Right cardiac atrium (tissue), 5 donors: ENCODE results near the gene TLR5. TPM values are rescaled to one million over a fixed set of nuclear protein-coding genes. Genes with fewer than 3 reads are reported as not detected.

Source experiments
- ATAC-seq, 2 donors: fragments of 200-7000 bp; cut with Tn5 transposase; one replicate each; pipeline versions ENCODE4 v1.8.0 to v1.9.1; 2020; ENCODE audit warnings: moderate library complexity in 2 of 2, mild to moderate bottlenecking in 1 of 2
- DNase-seq, 3 donors: peaks; one replicate each; pipeline ENCODE4 v3.0.0-alpha.2; 2020
- H3K27ac ChIP-seq: one replicate; pipeline ENCODE4 v1.5.1; 2013; ENCODE audit warnings: mild to moderate bottlenecking, low read length, control low read depth, moderate library complexity
- H3K27me3 ChIP-seq: one replicate; pipeline ENCODE4 v1.6.1; 2013; ENCODE audit not compliant: control insufficient read depth, insufficient read depth
- H3K4me1 ChIP-seq: one replicate; pipeline ENCODE4 v1.6.1; 2013; ENCODE audit warnings: low read length; ENCODE audit not compliant: control insufficient read depth, insufficient read depth
- H3K4me3 ChIP-seq: one replicate; pipeline ENCODE4 v1.5.1; 2013; ENCODE audit warnings: low read length, control low read depth
- H3K9me3 ChIP-seq: one replicate; pipeline ENCODE4 v1.6.1; 2013; ENCODE audit warnings: low read length; ENCODE audit not compliant: control insufficient read depth
- WGBS: extraction: QIAGEN DNeasy Blood & Tissue Kit; methylation state at CpG from one replicate; pipeline ENCODE4 v1.1.7; 2013; 5-methylcytosine and 5-hydroxymethylcytosine counted together
- intact Hi-C, 4 donors: fragments of 100-400 bp; cut with DNase I; formaldehyde crosslinking; loops; one replicate each; pipeline versions ENCODE4 v1.11.0 to v1.14.0; 2022 to 2023
- polyA plus RNA-seq: library from polyadenylated mRNA; stranded (reverse); fragments of 200-250 nt; gene quantifications from one replicate; pipeline ENCODE4 v1.2.3, GENCODE V29; 2013
- total RNA-seq, 4 donors: library from RNA; stranded (reverse); fragmentation: NEBNext Ultra II Directional; extraction: Animal tissue kit (Norgen Biotek cat#: 25700); gene quantifications; one replicate each; pipeline ENCODE4 v1.2.1, GENCODE V29; 2021
- donor health status: healthy with polysubstance abuse.
- donor health status: DM: no; HTN: yes; CAD: no.
- donor health status: DM: no; HTN: no; CAD: no.
- donor health status: DM: no; HTN: yes; CAD: no; lungs with severe emphysema.
- donor health status: DM: yes; HTN: yes; CAD: no.

TLR5 gene
- total and polyA plus RNA-seq, 5 donors = 1.9 to 6.8 (median 5.2) TPM

DNA sequence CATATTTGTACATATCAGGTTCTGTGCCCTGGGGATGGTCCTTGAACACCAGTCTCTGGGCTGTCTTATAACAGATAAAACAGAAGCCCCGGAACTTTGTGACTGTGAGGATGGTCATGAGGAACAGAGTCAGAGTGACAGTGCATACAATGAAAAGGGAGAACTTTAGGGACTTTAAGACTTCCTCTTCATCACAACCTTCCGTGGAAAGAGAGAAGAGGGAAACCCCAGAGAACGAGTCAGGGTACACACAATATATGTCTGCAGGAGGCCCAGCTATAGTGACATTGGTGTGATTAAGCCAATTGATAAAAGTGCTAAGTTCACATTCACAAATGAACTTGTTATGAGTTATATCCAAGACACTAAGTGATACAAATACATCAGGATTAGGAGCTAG is 32.1 kb downstream of the TLR5 start:
- intact Hi-C loops = no loop called here
- Histone ChIP-seq H3K27ac (no peak overlapping the region), H3K4me1 (peaks cover 5% of the 10 kb centered on the region), H3K4me3 (no peak overlapping the region), H3K9me3 (no peaks in the 10 kb centered on the region), H3K27me3 (no peaks in the 10 kb centered on the region)
- 78% methylated on average over 3 of the region's 3 CpGs for WGBS
- DNase-seq = no peak
- no peak for ATAC-seq

DNA sequence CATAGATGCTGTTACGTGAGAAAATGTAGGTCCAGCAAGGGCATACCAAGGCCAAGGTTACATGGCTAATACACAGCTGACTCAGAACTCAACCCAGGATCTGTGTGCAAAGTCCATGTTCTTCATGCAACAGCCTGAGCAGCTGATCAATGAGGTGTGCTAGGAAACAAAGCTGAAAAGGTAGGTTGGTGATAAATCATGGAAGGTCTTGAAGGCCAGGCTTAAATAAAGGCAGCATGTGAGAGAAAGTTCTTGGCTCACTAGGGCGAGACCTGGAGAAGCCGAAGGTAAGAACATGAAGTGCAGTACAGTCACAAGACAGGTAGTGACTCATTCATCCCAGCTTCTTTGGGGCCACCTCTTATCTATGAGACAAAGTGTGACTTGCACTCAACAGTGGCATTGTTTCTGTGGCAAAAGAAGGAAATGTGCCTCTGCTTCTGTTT is 33.4 kb downstream of the TLR5 start:
- Histone ChIP-seq H3K27me3 (no peaks in the 10 kb centered on the region), H3K4me1 (peaks cover 5% of the 10 kb centered on the region), H3K27ac (no peak overlapping the region), H3K9me3 (no peaks in the 10 kb centered on the region), H3K4me3 (no peak overlapping the region)
- WGBS = 80% methylated on average over 3 of the region's 3 CpGs
- DNase-seq = no peak
- peak in 1 of 2 donors; percentile 56 for ATAC-seq
- intact Hi-C loops = no loop called here

DNA sequence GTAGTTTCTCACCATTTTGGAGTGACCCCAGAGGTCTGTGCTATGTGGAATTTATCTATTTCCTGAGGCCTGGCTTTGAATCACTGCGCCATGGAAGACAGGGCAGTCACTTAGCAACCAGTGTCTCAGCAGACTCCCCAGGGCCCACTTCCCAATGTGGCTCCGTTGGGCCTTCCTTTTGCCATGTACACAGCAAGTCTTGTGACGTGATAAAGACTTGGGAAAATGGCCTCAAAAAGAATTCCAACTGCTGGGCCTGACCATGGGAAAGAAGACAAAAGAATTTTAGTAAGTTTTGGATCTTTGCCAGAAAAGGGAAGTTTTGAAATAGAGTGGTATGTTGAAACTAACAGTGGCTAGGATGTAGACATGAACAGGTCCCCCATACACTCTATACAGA is 36.2 kb downstream of the TLR5 start:
- WGBS = 43% methylated on average over 3 of the region's 3 CpGs
- no peak overlapping the region for H3K4me3 ChIP-seq
- H3K4me1 ChIP-seq = no peaks in the 10 kb centered on the region
- H3K27ac ChIP-seq = no peak overlapping the region
- intact Hi-C loops = no loop called here
- H3K9me3 ChIP-seq = no peaks in the 10 kb centered on the region
- no peaks in the 10 kb centered on the region for H3K27me3 ChIP-seq
- DNase-seq (peak in 1 of 3 donors; percentile 26), ATAC-seq (peak in 1 of 2 donors; percentile 64)

DNA sequence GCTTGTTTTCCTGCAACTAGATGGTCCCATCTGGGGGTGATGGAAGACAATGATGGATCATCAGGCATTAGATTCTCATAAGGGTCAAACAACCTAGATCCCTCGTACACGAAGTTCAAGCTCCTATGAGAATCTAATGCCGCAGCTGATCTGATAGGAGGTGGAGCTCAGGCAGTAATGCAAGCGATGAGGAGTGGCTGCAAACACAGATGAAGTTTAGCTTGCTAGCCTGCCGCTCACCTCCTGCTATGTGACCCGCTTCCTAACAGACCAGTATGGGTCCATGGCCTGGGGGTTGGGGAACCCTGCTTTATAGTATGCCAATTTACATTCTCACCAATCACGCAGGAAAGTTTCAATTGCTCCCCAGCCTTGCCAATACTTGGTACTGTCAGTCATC is 37.5 kb downstream of the TLR5 start:
- no peaks in the 10 kb centered on the region for H3K4me1 ChIP-seq
- intact Hi-C loops = no loop called here
- 97% methylated on average over 7 of the region's 7 CpGs for WGBS
- ATAC-seq (no peak), DNase-seq (no peak)
- no peak overlapping the region for H3K27ac ChIP-seq
- H3K9me3 ChIP-seq = no peaks in the 10 kb centered on the region
- no peak overlapping the region for H3K4me3 ChIP-seq
- H3K27me3 ChIP-seq = no peaks in the 10 kb centered on the region

DNA sequence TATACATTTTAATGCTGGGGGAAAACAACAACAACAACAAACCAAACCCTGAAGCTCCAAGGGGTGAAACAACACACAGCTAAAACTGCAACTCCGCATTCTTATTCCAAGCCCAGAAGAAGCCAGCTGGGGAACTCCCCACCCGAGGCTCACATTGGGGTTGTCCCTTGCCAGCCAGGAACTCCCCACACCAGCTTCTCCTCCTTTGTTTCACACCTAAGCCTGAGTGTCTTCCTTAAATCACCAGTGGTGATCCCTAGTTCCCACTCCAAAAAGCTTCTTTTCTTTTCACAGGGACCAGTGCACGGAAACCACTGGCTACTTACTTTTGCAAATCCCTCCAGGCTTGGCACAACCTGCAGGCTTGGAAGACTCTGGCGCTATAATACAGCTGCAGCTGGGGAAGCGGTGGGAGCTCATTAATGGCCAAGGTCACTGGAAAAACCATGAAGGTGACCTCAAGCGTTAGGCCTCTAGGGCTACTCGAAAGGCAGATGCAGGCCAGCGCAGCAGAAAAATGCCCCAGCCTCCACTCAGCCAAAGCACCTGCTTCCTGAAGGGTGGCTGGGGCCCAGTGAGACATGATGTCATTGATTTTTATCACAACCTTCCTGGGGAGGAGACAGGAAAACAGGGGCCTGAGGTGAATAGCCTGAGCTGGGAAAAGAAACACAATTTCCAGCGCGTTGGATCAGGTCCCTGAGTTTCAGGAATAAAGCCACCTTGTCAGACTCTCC is 40.1 kb downstream of the TLR5 start:
- H3K4me1 ChIP-seq = no peaks in the 10 kb centered on the region
- no peaks in the 10 kb centered on the region for H3K27me3 ChIP-seq
- no peaks in the 10 kb centered on the region for H3K9me3 ChIP-seq
- H3K27ac ChIP-seq = no peak overlapping the region
- ATAC-seq (peak; percentile 61 to 87), DNase-seq (peak in 1 of 3 donors; percentile 37)
- intact Hi-C loops = no loop called here
- no peak overlapping the region for H3K4me3 ChIP-seq
- WGBS = 52% methylated on average over 10 of the region's 10 CpGs

DNA sequence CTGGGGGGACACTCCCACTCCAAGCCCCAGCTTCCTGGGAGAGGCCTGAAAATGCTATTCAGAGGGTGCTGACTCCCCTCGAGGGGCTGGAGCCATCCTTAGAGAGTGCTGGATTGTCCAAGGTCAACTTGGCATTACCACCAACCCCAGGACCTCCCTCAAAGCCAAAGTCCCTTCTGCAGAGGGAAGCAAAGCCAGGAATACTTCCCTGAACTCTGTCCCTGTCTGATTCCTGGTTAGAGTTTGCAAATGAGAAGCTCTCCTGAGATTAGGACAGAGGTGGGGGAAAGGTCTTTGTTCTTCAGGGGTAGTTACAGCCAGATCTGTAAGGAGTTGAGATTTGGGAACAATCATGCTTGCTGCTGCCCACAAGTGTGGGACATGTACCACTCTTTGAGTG is 45.3 kb downstream of the TLR5 start:
- Histone ChIP-seq H3K4me1 (no peaks in the 10 kb centered on the region), H3K27me3 (no peaks in the 10 kb centered on the region), H3K27ac (no peak overlapping the region), H3K4me3 (no peak overlapping the region), H3K9me3 (no peaks in the 10 kb centered on the region)
- WGBS = 65% methylated on average over 1 of the region's 1 CpG
- intact Hi-C loops = loop anchor here in 1 of 4 donors (10.0 kb wide), 1 partner anchor 343 kb away; no protein-coding TSS in a partner anchor
- DNase-seq (no peak), ATAC-seq (no peak)

DNA sequence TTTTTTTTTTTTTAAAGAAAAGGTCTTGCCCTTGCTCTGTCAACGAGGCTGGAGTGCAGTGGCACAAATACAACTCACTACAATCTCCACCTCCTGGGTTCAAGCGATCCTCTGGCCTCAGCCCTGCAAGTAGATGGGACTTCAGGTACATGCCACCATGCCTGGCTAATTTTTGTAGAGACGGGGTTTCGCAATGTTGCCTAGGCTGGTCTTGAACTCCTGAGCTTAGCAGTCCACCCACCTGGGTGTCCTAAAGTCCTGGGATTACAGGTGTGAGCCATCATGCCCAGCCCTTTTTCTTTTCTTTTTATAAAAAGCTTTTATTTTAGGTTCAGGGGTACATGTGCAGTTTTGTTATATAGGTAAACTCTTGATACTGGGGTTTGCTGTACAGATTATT is 47.2 kb downstream of the TLR5 start:
- DNase-seq (no peak), ATAC-seq (no peak)
- no peak overlapping the region for H3K4me3 ChIP-seq
- H3K4me1 ChIP-seq = no peaks in the 10 kb centered on the region
- H3K27me3 ChIP-seq = no peaks in the 10 kb centered on the region
- WGBS = 84% methylated on average over 4 of the region's 4 CpGs
- H3K27ac ChIP-seq = no peak overlapping the region
- no peaks in the 10 kb centered on the region for H3K9me3 ChIP-seq
- intact Hi-C loops = loop anchor here in 1 of 4 donors (10.0 kb wide), 1 partner anchor 341 kb away; no protein-coding TSS in a partner anchor

DNA sequence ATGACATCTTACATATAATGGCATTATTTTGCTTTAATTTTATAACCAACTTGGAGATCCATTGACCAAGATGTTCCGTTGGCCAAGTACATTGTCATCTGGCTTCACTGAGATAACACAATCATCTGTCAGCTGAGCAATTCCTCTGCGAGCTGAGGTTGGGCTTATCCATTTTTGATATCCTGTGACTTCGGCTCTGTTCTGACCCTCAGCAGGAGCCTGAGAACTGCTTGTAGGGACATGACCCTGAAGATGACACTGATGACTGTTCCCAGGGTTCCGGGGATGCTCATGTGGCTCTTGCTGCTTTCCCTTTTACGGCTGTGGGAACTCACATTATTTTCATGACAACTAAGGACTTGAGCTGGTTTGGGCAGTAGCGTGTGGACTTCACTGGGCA is 51.2 kb downstream of the TLR5 start:
- DNase-seq (no peak), ATAC-seq (no peak)
- Histone ChIP-seq H3K27ac (no peak overlapping the region), H3K4me3 (no peak overlapping the region), H3K4me1 (no peaks in the 10 kb centered on the region), H3K9me3 (no peaks in the 10 kb centered on the region), H3K27me3 (no peaks in the 10 kb centered on the region)
- intact Hi-C loops = loop anchor here in 2 of 4 donors (5.0 to 10.0 kb wide), 2 partner anchors 305 to 337 kb away; no protein-coding TSS in a partner anchor
- 57% methylated on average over 6 of the region's 6 CpGs for WGBS

DNA sequence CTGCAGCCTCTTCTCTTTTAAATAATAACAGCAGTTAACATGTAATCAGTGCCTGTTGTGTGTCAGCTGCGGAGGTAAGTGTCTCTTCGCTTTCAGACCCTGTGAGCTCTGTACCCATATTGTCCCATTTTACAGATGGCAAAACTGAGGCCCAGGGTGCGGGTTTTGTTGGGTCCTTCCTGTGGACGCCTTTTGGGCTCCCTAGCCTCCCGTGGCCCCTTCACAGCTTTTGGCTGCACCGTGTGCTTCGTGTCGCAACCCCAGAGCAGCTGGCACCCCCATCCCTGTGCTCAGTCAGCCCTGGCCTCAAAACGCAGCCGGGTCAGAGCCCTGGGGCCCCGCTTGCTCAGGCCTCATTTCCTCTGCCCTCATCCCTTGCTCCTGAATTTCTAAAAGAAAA is 53.8 kb downstream of the TLR5 start:
- intact Hi-C loops = loop anchor here in 3 of 4 donors (5.0 to 10.0 kb wide), 3 partner anchors 33 to 354 kb away; partner anchors contain the start of gene FAM177B (in 1 of the 3)
- DNase-seq (no peak), ATAC-seq (no peak)
- no peaks in the 10 kb centered on the region for H3K4me1 ChIP-seq
- no peaks in the 10 kb centered on the region for H3K27me3 ChIP-seq
- H3K4me3 ChIP-seq = no peak overlapping the region
- H3K9me3 ChIP-seq = no peaks in the 10 kb centered on the region
- WGBS = 89% methylated on average over 11 of the region's 11 CpGs
- H3K27ac ChIP-seq = no peak overlapping the region

DNA sequence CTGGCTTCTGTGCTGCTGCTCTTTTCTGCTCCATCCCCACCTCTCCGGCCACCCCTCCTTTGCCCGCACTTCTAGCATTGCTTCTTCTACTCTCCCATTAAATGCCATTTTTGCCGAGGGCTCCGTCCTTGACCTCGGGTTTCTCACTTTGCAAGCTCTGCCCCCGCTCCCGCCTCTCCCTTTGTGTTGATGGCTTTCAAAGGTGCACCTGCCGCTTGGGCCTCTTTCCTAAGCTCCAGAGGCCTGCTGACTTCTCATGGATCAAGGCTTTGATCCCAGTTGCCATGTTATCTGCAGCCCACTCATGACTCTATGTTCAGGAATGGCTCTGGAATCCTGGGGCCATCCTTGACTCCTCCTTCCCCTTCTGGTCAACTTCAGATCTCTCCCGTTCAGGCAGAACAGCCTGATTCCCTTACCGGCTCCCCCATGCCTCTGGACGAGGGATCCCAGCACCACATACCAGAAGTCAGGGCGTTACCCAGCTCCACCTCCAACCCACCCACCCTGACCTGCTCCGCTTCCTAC is 54.3 kb downstream of the TLR5 start:
- H3K4me1 ChIP-seq = no peaks in the 10 kb centered on the region
- H3K4me3 ChIP-seq = no peak overlapping the region
- WGBS = 90% methylated on average over 13 of the region's 13 CpGs
- no peaks in the 10 kb centered on the region for H3K9me3 ChIP-seq
- H3K27me3 ChIP-seq = no peaks in the 10 kb centered on the region
- ATAC-seq (no peak), DNase-seq (no peak)
- intact Hi-C loops = loop anchor here in 3 of 4 donors (5.0 to 10.0 kb wide), 3 partner anchors 34 to 354 kb away; partner anchors contain the start of gene FAM177B (in 1 of the 3)
- no peak overlapping the region for H3K27ac ChIP-seq
